Thoracic aorta (tissue), 2 donors: ENCODE data around the gene KATNBL1. TPM values are rescaled to one million over a fixed set of nuclear protein-coding genes. Genes with fewer than 3 reads are reported as not detected.
A peak's percentile ranks its signal among the peaks of the same experiment; 100 is the strongest.

Experiments used
- ATAC-seq: fragments of 150-250 bp; one replicate; pipeline ENCODE4 v1.8.0; 2017; ENCODE audit warnings: low read depth; ENCODE audit not compliant: insufficient number of reproducible peaks, low FRiP score
- DNase-seq: peaks from one replicate; pipeline ENCODE4 v3.0.0-alpha.2; 2020; ENCODE audit warnings: low spot score
- H3K27ac ChIP-seq, 2 donors: fragments of 200-600 bp; sonication (generic); 1 replicate in 1 of 2; 2 replicates in 1 of 2; pipeline ENCODE4 v1.5.1; 2016; ENCODE audit warnings: mild to moderate bottlenecking in 2 of 2, moderate library complexity in 2 of 2
- H3K27me3 ChIP-seq: fragments of 200-600 bp; sonication (generic); replicated peaks from 2 replicates; pipeline ENCODE4 v1.6.0; 2016; ENCODE audit warnings: mild to moderate bottlenecking; ENCODE audit not compliant: insufficient read depth
- H3K36me3 ChIP-seq: fragments of 200-600 bp; sonication (generic); one replicate; pipeline ENCODE4 v1.5.1; 2016
- H3K4me1 ChIP-seq, 2 donors: fragments of 200-600 bp; sonication (generic); 1 replicate in 1 of 2; 2 replicates in 1 of 2; pipeline versions ENCODE4 v1.5.1 to v1.6.0; 2016; ENCODE audit warnings: low read depth in 2 of 2, mild to moderate bottlenecking in 1 of 2; ENCODE audit not compliant: control insufficient read depth in 1 of 2
- H3K4me3 ChIP-seq: fragments of 200-600 bp; sonication (generic); 2 replicates; pipeline ENCODE4 v1.5.1; 2016; ENCODE audit warnings: mild to moderate bottlenecking
- H3K9me3 ChIP-seq: fragments of 200-600 bp; sonication (generic); 2 replicates; pipeline ENCODE4 v1.5.1; 2016
- CTCF ChIP-seq: fragments of 200-600 bp; sonication (generic); IDR thresholded peaks from one replicate; pipeline ENCODE4 v1.5.1; 2019; ENCODE audit warnings: antibody characterized with exemption
- total RNA-seq, 2 donors: library from RNA; depleted of rRNA; stranded (reverse); fragments of >200 nt; gene quantifications; one replicate each; pipeline versions ENCODE4 v1.1.0 to v1.2.3, GENCODE V29; 2016

The KATNBL1 gene
- total RNA-seq, 2 donors from 2014 or later, result 61.9 to 93.8 TPM

- Histone ChIP-seq H3K36me3 (peaks cover 44% of the 10 kb centered on the region), H3K27me3 (no peaks in the 10 kb centered on the region), H3K9me3 (no peaks in the 10 kb centered on the region), H3K4me3 (no peak overlapping the region), H3K27ac (no peak overlapping the region), H3K4me1 (no peaks in the 10 kb centered on the region)
- no peak for TF ChIP-seq CTCF
- DNase-seq (no peak), ATAC-seq (no peak)
Observed at GRCh38 chr15:34246276-34246976, 36.5 kb upstream of the KATNBL1 start.

- H3K4me3 ChIP-seq, result no peak overlapping the region
- H3K36me3 ChIP-seq, result peaks cover 31% of the 10 kb centered on the region
- no peaks in the 10 kb centered on the region for H3K9me3 ChIP-seq
- no peaks in the 10 kb centered on the region for H3K27me3 ChIP-seq
- H3K4me1 ChIP-seq, result no peaks in the 10 kb centered on the region
- no peak overlapping the region for H3K27ac ChIP-seq
- no peak for TF ChIP-seq CTCF
- ATAC-seq (no peak), DNase-seq (no peak)
Observed at GRCh38 chr15:34243226-34243625, 33.3 kb upstream of the KATNBL1 start.

- ATAC-seq, result no peak
- no peak overlapping the region for H3K4me3 ChIP-seq
- H3K27me3 ChIP-seq, result no peaks in the 10 kb centered on the region
- H3K36me3 ChIP-seq, result peaks cover 39% of the 10 kb centered on the region
- DNase-seq, result no peak
- no peak for TF ChIP-seq CTCF
- no peaks in the 10 kb centered on the region for H3K4me1 ChIP-seq
- H3K27ac ChIP-seq, result no peak overlapping the region
- H3K9me3 ChIP-seq, result no peaks in the 10 kb centered on the region
Observed at GRCh38 chr15:34242331-34242710, 32.4 kb upstream of the KATNBL1 start.

GRCh38 chr15:34241376-34242330 is 31.8 kb upstream of the KATNBL1 start:
- no peaks in the 10 kb centered on the region for H3K4me1 ChIP-seq
- DNase-seq (no peak), ATAC-seq (no peak)
- peak; percentile 82 for TF ChIP-seq CTCF
- no peak overlapping the region for H3K4me3 ChIP-seq
- no peaks in the 10 kb centered on the region for H3K27me3 ChIP-seq
- no peaks in the 10 kb centered on the region for H3K9me3 ChIP-seq
- peaks cover 44% of the 10 kb centered on the region for H3K36me3 ChIP-seq
- H3K27ac ChIP-seq, result no peak overlapping the region

- no peak for ATAC-seq
Observed at GRCh38 chr15:34240537-34240936, 30.6 kb upstream of the KATNBL1 start.

More at GRCh38 chr15:34240537-34240936, 30.6 kb upstream of the KATNBL1 start:
- Histone ChIP-seq H3K9me3 (no peaks in the 10 kb centered on the region), H3K27ac (no peak overlapping the region), H3K27me3 (no peaks in the 10 kb centered on the region), H3K36me3 (peaks cover 50% of the 10 kb centered on the region), H3K4me3 (no peak overlapping the region), H3K4me1 (no peaks in the 10 kb centered on the region)
- no peak for DNase-seq
- TF ChIP-seq CTCF, result no peak
